NK-92 (cell line): ENCODE measurements around the gene APLP1.
"Not testable (repeated sequence)": the region's sequence is repeated elsewhere in the genome, so short reads cannot be mapped to it uniquely, and the experiment has no call there.

Experiments used
- DNase-seq: peaks from one replicate; lab custom pipeline; 2025; ENCODE audit not compliant: unreplicated experiment; lab: John Stamatoyannopoulos, UW

The APLP1 gene

DNA sequence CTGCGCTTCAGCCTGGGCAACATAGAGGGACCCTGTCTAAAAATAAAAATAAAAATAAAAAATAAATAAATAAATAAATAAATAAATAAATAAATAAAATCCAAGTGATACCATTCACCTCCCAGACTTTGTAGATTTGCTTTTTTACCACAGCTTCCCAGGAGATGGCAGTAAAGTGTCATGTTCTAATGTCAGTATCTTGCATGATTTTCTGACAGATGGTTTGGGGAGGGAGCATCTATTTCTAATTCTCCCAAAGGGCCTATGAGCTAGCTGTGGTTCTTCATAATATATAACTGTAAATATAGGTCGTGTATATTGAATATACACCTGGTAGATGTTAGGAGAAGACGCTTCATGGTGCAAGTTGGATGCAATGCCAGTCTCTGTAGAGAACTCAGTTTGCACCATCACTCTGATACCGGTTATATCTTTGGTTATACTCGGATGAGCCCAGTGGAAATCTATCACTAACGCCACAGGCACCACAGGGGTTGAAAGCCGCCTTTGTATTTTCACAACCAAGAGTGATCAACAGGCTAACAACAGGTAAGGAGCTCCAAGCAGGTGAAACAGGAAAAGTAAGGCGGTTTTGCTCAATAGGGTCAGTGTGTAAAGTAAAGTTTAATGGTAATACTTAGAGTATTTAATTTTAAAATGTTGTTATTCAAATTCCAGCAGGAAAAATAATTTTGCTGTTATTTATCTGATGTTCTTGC is 13.9 kb downstream of the APLP1 start:
- no peak for DNase-seq

DNA sequence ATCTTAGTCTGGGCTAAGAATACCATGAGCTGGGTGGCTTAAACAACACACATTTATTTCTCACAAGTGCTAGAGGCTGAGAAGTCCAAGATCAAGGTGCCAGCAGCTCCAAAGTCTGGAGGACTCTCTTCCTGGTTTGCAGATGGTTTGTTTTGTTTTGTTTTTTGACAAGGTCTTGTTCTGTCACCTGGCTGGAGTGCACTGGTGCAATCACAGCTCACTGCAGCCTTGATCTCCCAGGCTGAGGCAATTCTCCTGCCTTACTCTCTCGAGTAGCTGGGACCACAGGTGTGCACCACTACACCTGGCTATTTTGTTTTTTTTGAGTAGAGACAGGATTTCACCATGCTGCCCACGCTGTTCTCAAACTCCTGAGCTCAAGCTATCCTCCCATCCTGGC is 15.5 kb downstream of the APLP1 start:
- no peak for DNase-seq

DNA sequence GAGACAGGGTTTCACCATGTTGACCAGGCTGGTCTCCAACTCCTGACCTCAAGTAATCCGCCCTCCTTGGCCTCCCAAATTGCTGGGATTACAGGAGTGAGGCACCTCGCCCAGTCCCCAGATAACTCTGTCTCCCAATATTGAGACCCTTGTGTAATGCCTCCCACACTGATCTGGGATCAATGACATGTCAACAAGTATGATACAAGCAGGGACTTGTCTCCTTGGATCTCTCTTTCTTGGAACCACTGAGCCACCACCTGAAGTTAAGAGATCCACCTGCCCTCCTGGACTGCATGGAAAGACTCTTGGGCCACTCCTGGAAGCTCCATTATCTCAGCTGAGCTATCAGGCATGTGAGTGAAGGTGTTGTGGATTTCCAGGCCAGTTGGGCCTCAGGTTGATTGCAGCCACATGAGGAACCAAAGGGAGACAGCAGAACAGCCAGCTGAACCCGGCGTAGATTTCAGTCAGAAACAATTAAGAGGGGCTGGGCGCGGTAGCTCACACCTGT is 16.9 kb downstream of the APLP1 start:
- DNase-seq: no peak

DNA sequence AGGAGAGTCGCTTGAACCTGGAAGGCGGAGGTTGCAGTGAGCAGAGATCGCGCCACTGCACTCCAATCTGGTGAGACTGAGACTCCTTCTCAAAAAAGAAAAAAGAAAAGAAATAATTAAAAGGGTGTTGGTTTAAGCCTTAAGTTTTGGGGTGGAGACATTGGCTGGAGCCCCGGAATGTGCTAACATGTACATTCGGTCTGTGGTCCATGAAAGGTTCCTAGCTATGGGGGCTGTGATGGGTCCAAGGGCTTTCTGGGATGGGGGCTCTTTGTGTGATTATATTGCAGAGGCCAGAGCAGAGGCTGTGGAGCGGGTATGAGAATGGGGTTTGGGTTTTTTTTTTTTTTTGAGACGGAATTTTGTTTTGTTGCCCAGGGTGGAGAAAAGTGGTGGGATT is 17.5 kb downstream of the APLP1 start:
- no peak for DNase-seq

DNA sequence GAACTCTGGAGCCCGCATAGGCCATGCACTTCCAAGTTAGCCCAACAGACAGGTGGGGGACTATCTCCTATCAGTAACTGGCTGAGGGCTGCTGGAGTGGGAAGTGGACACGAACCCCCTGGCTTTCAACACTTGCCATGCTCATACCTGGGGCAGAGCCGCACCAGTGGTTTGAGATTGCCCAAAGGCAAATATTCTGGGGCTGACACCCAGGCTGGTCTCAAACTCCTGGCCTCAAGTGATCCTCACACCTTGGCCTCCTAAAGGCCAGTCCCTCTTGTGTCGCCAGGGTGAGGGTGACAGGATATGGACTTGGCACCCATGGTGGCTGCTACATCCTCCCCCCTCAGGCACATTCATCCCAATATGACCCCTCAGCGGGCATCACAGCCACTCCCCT is 18.8 kb downstream of the APLP1 start:
- no peak for DNase-seq

DNA sequence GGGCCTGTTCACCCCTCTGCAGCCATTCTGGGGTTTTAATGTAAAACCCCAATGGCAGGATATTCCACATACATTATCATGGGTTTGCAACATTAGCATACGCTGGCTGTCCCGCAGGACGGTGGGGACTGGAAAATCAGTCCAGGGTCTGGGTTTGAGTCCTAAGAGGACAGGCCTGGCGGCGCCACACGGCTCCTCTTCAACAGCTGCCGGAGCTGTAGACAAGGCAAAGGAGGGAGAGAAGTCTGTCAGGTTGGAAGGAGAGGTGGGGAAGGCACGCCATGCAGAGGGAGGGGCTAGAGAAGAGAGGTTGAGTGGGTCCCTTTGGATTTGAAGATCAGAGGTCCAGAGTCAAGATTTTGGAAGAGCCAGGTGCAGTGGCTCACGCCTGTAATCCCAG is 20.0 kb downstream of the APLP1 start:
- no peak for DNase-seq

DNA sequence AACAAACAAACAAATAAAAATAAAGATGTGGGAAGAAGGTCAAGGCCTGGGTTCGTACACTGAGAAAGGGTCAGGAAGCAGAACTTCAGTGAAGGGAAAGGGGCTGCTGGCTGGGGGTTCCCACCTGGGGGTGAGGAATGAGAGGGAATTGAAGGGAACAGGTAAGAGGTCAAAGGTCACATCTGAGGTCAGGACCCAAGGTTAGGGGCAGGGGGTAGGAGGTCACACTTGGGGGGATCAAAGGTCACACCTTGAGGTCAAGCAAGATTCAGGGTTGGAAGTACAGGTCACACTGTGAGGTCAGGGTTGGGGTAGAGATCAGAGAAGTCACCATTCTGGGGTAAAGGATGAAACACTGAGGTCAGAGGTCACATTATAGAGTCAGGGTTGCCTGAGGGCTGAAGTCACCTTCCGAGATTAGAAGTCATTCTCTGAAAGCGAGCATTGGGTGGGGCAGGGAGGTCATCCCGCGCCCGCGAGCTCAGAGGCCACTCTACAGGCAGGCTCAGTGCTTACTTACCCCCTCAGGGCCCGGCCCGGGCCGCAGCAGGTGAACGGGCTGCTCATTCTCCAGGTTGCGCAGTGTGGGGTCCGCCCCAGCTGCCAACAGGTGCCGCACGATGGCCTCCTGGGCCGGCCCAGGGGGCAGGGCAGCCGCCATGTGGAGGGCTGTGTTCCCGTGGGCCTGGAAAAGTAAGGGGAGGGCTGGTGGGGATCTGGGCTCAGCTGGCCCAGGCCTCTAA is 21.2 kb downstream of the APLP1 start:
- DNase-seq: no peak

DNA sequence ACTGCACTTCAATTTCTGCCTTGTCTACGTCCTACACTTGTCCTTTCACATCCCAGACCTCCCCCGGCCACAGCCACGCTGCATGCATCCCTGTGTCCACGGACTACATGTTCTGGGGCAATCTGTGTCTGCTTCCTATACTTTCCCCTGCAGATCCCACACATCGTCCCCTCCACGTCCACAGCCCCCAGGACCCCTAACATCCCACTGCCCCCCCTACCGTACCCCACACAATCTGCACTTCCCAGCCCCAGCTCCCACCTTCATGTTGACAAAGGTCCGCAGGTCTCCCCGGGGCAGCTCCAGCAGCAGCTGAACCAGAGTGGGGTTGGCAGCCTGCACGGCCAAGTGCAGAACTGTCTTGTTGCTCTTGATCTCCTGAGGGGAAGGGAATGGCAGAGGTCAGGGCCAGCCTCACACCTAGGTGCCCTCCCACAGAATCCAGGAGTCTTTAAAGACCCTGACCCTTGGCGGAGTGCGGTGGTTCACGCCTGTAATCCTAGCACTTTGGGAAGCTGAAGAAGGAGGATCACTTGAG is 21.8 kb downstream of the APLP1 start:
- DNase-seq: no peak

DNA sequence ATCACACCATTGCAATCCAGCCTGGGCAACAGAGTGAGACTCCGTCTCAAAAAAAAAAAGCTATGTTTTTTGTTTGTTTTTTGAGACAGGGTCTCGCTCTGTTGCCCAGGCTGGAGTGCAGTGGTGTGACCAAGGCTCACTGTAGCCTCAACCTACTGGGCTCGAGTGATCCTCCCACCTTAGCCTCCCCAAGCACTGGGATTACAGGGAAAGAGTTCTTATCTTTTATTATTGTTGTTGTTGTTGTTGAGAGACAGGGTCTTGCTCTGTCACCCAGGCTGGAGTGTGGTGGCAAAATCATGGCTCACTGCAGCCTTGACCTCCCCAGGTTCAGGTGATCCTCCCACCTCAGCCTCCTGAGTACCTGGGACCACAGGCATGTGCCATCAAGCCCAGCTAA is 23.4 kb downstream of the APLP1 start:
- DNase-seq: not testable (repeated sequence)

DNA sequence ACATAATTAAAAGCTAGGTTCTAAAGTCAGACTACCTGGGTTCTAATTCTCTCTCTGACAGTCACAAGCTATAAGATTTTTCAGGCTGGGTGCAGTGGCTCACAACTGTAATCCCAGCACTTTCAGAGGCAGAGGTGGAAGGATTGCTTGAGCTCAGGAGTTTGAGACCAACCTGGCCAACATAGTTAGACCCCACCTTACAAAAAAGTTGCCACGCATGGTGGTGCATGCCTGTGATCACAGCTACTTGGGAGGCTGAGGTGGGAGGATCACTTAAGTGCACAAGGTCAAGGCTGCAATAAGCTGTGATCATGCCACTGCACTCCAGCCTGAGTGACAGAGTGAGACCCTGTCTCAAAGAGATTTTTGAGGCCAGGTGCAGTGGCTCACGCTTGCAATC is 26.0 kb downstream of the APLP1 start:
- no peak for DNase-seq

DNA sequence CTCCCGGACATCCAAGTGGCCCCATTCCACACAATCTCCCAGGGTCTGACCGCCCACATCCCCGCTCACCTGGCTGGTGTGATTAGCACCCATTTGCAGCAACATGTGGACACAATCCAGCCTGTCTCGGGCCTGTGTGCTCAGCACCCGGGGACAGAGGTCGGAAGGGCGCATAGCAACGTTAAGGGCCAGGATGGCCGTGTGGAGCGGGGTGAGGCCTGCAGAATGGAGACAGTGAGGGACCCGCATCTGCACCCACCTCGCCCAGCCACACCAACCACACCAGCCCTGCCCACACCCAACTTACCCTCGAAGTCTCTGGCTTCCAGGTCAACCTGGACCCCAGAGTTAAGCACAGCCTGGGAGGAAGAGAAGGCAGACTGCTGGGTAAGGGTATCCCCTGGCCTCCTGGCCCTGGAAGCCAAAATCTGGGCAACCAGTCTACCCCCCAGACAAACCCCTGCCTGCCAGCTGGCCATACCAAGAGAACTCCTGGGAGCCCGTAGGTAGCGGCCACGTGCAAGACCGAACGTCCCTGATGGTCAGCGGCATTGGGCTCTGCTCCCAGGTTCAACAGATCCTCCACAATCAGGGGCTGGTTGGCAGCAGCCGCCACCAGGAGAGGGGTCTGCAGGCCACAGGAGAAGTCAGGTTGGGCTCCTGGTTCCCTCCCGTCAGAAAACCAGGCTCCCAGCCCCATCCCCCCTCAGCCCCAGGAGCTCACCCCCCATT is 27.7 kb downstream of the APLP1 start:
- DNase-seq: no peak

DNA sequence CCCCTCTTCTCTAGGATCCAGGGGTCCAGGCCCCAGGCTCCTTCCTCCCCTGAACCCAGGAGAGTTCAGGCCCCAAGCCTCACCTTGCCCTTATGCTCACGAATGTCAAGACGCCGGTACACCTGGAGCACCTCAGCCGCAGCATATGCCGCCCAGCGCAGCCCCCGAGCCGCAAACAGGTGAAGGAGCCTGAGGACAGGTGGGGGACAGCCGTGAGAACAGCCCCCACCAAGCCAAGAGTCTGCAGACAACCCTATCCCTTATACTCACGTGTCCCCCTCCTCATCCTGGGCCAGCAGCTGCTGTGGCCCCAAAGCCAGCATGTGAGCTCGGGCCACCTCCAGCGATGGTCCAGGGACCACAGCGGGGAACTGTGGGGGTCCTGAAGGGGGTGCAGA is 28.3 kb downstream of the APLP1 start:
- DNase-seq: no peak

DNA sequence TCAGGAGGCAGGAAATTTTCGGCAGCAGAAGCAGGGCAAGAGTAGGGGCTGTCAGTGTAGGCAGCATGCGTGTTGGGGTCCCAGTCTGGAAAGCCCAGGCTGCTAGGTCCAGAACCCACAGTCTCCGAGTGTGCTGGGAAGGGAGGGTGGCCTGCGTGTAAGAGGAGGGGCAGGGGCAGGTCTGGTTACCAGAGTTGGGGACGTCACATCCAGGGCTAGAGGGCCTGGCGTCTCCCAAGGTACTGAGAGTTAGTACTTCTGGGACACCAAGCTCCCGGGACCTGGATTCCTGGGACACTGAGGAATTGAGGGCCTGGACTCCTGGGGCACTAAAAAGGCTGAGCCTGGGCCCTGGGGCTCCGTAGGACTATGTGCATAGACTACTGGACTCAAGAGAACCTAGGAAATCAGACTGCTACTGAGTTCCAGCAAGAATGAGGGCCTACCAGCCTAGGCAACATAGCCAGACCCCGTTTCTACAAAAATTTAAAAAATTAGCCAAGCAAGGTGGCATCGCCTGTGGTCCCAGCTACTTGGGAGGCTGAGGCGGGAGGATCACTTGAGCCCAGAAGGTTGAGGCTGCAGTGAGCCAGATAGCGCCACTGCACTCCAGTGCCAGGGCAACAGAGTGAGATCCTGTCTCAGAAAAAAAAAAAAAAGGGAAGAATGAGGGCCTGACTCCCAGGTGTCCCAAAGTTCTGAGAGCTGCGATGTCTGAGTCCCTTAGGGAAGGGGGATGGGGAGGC is 29.5 kb downstream of the APLP1 start:
- DNase-seq: no peak

DNA sequence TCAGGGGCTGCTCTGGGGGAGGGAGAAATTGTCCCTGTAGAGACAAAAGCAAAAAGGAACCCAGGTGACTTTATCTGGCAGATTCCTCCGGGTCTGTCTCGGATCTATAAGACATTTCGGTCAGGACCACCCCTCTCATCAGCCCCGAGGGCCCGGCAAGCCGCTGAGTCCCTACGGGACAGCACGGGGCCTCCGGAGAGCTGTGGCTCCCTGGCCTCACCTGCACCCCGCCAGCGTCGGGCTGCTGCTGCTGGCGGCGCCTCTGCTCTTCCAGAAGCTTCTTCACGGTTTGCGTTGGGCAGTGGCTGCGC is 30.1 kb downstream of the APLP1 start:
- no peak for DNase-seq

DNA sequence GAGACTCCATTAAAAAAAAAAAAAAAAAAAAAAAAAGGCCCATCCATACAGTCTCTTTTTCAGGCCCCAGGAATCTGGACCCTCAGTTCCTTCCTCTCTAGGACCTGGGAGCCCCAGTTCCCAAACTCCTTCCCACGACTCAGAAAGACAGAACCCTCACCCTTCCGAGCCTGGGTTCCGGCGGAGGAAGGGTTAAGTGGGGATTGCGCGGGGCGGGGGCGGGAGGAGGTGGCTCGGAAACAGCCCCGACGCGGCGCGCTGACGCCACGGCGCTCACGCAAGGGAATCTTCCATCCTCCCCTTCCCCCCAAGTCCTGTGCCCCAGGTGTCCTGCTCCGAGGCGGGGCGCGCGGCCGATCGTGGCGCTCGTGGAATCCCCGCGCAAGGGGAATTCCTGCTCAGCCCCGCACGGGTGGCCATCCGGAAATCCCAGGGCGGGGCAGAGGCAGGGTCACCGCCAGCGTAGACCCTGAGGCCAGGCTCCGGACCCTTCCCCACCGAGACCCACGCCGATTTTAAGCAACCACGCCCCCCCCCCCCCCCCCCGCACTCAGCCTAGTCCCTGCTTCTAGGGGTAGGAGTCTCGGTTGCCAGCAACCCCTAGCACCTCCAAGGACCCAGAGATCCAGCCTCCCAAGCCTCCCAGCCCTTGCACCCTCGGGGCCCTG is 31.3 kb downstream of the APLP1 start:
- DNase-seq: no peak

DNA sequence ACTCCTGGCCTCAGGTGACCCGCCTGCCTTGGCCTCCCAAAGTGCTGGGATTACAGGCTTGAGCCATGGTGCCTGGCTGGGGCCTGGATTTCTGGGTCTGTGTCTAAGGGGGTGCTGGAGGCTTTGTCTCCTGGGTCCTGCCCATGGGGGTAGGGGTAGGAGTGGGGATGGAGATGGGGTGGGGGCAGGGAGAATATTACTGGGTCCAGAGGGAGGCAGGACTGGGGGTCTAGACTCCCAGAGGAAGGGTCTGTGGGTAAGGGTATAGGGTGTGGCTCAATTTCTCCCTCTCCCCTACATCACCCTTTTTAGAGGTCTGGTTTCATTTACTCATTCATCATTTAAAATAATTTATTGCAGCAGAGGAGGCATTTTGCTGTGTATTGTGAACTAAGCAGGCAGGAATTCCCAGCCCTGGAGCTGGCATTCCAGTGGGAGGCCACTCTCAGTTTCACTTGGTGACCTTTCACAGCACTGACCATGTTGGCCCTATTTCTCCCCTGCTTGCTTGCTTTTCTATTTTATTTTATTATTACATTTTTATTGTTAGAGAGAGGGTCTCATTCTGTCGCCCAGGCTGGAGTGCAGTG is 32.8 kb downstream of the APLP1 start:
- no peak for DNase-seq

DNA sequence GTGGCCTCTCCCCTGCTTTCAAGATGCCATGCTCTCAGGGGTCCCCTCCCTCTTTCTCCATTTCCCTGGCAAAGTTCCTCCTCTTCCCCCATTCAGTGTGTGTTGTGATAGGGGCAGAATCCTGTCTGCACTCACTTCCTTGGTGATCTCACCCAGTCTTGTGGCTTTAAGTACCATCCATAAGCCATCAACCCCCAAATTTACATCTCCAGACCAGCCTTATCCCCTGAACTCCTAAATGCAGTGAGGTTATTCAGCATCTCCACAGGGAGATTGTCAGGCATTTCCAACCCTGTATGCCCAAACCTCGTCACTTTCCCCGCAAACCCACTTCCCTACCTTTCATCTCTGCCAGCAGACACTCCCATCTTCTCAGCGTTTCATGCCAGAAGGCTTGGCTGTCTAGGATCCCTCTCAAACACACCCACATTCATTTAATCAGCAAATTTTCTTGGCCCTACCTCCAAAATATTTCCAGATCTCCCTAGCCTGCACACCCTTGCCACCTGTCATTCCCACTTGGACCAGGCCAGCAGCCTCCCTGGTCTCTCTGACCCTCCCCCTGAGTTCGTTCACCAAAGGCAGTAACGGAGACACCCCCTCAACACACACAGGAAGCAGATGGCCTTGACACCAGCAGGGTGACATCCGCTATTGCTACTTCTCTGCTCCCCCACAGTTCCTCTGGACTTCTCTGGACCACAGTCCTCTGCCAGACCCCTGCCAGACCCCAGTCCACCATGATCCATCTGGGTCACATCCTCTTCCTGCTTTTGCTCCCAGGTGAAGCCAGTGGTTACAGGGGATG is 33.7 kb downstream of the APLP1 start, which contains the start of gene HCST:
TSS of gene HCST (plus strand) at position 676 of the 808 bp plus-strand sequence. CDS start at position 741, 65 bp downstream.
- DNase-seq: no peak

DNA sequence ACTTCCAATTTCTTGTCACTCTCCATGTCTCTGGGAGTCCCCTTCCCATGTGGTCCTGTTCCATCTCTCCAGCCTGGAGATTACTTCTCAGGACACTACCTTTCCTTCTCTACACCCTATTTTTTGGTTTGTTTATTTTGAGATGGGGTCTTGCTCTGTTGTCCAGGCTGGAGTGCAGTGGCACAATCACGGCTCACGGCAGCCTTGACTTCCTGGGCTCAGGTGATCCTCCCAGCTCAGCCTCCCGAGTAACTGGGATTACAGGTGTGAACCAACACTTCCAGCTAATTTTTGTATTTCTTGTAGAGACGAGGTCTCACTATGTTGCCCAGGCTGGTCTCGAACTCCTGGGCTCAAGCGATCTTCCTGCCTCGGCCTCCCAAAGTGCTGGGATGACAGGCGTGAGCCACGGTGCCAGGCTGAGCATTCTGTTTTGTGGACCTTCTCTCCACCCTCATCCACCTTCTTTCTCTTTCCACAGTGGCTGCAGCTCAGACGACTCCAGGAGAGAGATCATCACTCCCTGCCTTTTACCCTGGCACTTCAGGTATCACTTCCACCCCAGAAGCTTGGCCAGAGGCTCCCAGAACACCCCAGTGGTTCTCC is 34.6 kb downstream of the APLP1 start:
- no peak for DNase-seq
